Fibroblast of the aortic adventitia (primary cell): Measurements from ENCODE around the gene RASAL2. TPM values are rescaled to one million over a fixed set of nuclear protein-coding genes. Genes with fewer than 3 reads are reported as not detected.
A peak's percentile ranks its signal among the peaks of the same experiment; 100 is the strongest.

Experiments used
- DNase-seq: peaks from one replicate; pipeline ENCODE4 v3.0.0-alpha.2; 2010; ENCODE audit warnings: low read depth
- H3K4me3 ChIP-seq: 2 replicates; pipeline ENCODE4 v1.5.1; 2011; ENCODE audit warnings: low read depth, mild to moderate bottlenecking, control low read depth, low read length, moderate library complexity
- total RNA-seq: library from RNA; depleted of rRNA; stranded (reverse); fragments of >200 nt; gene quantifications from 2 replicates; pipeline ENCODE4 v1.2.3, GENCODE V29; 2012; ENCODE audit warnings: low replicate concordance
- TF ChIP-seq, protein P1 (sequence below): IDR thresholded peaks from 2 replicates; pipeline ENCODE4 v1.5.1; 2011; ENCODE audit warnings: mild to moderate bottlenecking, low read length, control low read depth, inconsistent platforms; ENCODE audit not compliant: insufficient read depth

The RASAL2 gene
- total RNA-seq, 1 donor = 30.5 TPM

DNA sequence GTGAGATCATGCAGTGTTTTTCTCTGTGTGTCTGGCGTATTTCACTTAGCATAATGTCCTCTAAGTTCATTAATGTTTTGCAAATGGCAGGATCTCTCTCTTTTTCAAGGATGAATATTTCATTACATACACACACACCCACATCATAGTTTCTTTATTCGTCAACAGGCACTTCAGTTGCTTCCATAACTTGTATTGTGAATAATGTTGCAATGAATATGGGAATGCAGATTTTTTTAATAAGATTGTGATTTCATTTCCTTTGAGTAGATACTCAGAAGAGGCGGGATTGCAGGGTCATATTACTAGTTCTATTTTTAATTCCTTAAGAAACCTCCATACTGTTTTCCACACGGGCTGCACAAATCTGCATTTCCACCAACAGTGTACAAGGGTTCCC, 268.8 kb downstream of the RASAL2 start:
- DNase-seq = peak; percentile 49
- TF ChIP-seq, protein P1, sequence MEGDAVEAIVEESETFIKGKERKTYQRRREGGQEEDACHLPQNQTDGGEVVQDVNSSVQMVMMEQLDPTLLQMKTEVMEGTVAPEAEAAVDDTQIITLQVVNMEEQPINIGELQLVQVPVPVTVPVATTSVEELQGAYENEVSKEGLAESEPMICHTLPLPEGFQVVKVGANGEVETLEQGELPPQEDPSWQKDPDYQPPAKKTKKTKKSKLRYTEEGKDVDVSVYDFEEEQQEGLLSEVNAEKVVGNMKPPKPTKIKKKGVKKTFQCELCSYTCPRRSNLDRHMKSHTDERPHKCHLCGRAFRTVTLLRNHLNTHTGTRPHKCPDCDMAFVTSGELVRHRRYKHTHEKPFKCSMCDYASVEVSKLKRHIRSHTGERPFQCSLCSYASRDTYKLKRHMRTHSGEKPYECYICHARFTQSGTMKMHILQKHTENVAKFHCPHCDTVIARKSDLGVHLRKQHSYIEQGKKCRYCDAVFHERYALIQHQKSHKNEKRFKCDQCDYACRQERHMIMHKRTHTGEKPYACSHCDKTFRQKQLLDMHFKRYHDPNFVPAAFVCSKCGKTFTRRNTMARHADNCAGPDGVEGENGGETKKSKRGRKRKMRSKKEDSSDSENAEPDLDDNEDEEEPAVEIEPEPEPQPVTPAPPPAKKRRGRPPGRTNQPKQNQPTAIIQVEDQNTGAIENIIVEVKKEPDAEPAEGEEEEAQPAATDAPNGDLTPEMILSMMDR = no peak
- no peak overlapping the region for H3K4me3 ChIP-seq

DNA sequence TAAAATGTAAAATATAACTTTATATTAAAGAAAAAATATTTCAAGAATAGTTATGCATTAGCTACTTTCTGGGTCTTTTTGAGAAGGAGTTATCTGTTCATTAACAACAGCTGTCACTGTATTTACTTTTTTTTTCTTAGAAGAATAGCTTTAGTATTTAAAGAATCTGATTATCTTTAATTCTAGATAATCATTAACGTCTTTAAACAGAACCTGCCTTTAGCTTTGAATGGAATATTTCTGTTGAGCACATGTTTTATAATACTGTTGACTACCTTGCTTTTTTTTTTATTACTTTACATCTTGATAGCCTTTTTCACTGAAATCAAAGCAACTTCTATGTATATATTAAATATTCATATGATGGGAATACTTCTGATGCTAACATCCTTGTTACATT, 270.9 kb downstream of the RASAL2 start:
- no peak for DNase-seq
- no peak overlapping the region for H3K4me3 ChIP-seq
- TF ChIP-seq, protein P1 = no peak

DNA sequence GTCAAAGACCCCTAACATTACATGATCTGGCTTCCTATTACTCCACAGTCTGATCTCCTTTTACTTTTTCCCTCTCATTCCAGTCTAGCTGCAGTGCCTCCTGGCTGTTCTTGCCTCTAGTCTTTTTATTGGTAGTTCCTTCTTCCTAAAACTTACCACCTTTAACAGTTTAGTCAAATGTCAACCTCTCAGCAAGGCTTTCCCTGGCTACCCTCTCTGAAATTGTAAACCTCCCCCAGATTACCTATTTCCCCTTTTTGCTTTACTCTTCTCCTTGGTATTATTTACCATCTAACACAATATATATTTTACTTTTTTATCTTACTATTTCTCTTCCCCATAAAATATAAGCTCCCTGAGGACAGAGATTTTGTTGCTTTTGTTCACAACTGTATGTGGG, 273.2 kb downstream of the RASAL2 start:
- H3K4me3 ChIP-seq = no peak overlapping the region
- DNase-seq = no peak
- TF ChIP-seq, protein P1 = peak; percentile 5

DNA sequence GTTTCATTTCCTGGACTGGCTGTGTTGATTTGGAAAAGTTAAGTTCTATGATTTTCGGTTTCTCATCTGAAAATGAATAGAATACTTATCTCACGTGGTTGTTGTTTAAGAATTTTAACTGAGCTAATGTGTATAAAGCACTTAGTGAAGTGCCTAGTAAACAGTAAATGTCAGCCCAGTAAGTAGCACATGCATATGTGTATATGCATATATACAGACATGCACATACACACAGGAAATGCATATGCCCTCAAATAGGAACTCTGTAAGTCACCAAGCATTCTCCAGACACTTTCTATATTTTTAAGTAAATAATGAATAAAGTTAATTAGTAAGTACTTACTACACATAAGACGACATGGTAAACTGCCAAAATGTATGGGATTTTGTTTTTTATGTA, 274.3 kb downstream of the RASAL2 start:
- no peak for DNase-seq
- H3K4me3 ChIP-seq = no peak overlapping the region
- TF ChIP-seq, protein P1 = no peak

DNA sequence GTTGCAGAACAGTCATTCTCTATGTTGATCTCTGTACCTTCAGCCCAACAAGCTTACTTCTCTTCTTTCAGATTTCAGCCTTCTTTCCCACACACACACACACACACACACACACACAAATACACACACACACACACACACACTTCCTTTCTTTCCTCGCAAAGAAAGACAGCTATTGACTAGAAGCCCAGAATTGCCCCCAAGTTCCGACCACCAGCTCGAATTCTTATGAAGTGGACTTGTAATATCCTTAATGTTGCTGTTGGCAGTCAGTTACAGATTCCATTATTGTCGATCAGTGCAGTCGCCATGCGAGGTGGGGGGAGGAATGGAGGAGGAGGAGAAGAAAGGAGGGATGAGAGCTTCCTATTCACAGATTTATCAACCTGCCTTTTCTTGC, 277.3 kb downstream of the RASAL2 start:
- H3K4me3 ChIP-seq = peak overlapping the region; percentile 57
- DNase-seq = peak; percentile 58
- TF ChIP-seq, protein P1 = no peak

DNA sequence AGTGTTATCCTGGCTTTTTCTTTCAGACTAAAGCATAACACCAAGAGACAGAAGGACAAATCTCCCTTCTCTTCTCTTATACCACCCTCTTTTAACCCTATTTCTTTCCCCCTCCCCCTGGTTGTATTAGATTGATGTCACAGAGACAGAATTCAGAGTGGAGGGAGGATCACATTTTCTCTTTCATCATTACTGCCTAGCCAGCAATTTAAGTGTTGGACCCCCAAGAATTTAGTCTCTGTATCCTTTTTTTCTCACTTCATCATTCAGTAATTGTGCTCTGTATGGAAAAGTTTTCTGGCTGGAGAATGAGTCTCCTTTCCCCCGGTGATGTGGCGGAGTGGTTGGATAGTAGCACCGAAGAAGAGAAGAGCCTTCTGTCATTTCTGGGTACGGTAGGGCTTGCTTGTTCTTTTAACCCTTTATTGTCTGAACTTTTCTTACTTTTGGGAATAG, 278.1 kb downstream of the RASAL2 start:
- peak; percentile 22 for DNase-seq
- TF ChIP-seq, protein P1 = no peak
- H3K4me3 ChIP-seq = peak overlapping the region; percentile 57

DNA sequence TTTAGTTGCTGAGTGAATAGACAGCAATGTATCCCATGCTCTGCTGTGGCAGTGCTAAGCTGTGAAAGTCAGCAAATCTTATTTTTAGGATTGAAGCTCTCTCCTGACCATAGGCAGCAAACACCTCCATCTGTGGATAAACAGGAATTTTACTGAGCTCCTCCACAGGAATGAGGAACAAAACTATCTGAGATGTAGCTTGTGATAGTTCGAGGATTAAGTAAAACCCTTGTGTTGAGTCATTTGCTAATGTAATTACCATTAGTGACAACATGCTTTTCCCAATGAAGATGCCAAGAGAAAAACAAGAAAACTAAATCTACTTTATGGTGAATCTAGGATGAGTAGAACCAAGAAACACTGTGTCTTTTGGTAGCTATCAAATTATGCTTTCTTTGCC, 280.1 kb downstream of the RASAL2 start:
- H3K4me3 ChIP-seq = no peak overlapping the region
- TF ChIP-seq, protein P1 = no peak
- DNase-seq = no peak
